ENCODE measurements around the gene RTKN2.

The RTKN2 gene

DNA sequence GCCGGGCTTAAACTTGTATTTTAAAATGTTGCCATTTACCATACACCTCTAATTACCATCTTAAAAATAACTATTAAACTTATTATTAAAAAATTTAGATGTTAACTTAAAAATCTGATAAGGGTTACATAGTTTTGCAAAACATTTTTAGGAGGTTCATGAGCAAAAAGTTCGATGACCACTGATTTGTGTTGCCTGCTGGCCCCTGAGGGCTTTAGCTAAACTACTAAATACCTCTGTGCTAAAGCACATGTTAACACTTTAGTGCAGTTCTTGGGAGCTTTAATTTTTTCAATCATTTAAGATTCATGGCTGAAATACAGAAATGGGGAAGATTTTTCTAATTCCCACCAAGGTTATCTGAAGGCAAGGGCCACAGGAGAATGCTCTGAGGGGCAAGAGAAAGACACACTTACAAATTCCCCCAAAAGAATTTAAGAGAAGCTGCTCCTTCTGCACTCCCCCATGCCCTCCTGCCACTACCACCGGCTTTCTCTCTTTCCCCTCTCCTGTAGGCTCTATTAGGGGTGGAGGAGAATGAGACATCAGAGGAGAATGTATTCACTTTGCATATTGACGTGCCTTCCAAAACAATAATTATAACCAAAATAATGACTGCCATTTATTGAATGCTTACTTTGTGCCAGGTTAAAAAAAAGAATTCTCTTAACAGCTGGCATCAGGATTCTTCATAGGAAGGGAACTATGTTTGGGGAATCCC lies 106.2 kb downstream of the RTKN2 start:
- Histone ChIP-seq H3K36me3 (ENCODE audit: control insufficient read depth, low read length) (no peaks in the 10 kb centered on the region; the same call in 1 of the 2 replicates), H3K4me2 (ENCODE audit: low read length) (no peak overlapping the region), H4K20me1 (ENCODE audit: control insufficient read depth, insufficient read depth, low read depth, low read length) (no peaks in the 10 kb centered on the region), H3K4me3 (ENCODE audit: low read length) (no peak overlapping the region), H3K27me3 (ENCODE audit: control insufficient read depth, low read length) (no peaks in the 10 kb centered on the region), H3K9me3 (ENCODE audit: control insufficient read depth, insufficient read depth, low read length) (no peaks in the 10 kb centered on the region), H3F3A (ENCODE audit: control insufficient read depth, insufficient read depth) (no peaks in the 10 kb centered on the region), H3K4me1 (ENCODE audit: control insufficient read depth, low read length) (peaks cover 24% of the 10 kb centered on the region), H3K27ac (ENCODE audit: low read depth, low read length) (no peak overlapping the region), H3K79me2 (ENCODE audit: control insufficient read depth, low read length) (no peaks in the 10 kb centered on the region), H3K9me2 (replicated peaks; ENCODE audit: control insufficient read depth, low read length) (no peaks in the 10 kb centered on the region)
- TF ChIP-seq, protein P1, sequence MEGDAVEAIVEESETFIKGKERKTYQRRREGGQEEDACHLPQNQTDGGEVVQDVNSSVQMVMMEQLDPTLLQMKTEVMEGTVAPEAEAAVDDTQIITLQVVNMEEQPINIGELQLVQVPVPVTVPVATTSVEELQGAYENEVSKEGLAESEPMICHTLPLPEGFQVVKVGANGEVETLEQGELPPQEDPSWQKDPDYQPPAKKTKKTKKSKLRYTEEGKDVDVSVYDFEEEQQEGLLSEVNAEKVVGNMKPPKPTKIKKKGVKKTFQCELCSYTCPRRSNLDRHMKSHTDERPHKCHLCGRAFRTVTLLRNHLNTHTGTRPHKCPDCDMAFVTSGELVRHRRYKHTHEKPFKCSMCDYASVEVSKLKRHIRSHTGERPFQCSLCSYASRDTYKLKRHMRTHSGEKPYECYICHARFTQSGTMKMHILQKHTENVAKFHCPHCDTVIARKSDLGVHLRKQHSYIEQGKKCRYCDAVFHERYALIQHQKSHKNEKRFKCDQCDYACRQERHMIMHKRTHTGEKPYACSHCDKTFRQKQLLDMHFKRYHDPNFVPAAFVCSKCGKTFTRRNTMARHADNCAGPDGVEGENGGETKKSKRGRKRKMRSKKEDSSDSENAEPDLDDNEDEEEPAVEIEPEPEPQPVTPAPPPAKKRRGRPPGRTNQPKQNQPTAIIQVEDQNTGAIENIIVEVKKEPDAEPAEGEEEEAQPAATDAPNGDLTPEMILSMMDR (IDR thresholded peaks at IDR 0.05; ENCODE audit: low read depth, low read length, poor library complexity, severe bottlenecking): no peak

DNA sequence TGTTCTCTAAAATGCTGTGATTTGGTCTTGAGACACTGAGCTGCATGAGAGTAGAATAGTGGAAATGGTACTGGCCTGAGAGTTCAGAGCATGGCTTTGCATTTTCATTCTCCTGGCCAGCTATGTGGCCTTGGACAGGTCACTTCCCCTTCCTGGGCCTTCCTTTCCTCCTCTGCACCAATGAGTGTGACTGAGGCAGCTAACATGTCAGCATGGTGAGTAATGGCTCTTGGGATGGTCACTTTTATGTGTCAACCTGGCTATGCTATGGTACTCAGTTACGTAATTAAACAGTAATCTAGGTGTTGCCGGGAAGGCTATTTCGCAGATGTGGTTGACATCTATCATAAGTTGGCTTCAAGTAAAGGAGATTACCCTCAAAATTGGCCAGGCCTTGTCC lies 109.3 kb downstream of the RTKN2 start:
- no peaks in the 10 kb centered on the region for H4K20me1 ChIP-seq (ENCODE audit: control insufficient read depth, insufficient read depth, low read depth, low read length)
- no peak overlapping the region for H3K4me3 ChIP-seq (ENCODE audit: low read length)
- no peak overlapping the region for H3K4me2 ChIP-seq (ENCODE audit: low read length)
- no peaks in the 10 kb centered on the region for H3K9me3 ChIP-seq (ENCODE audit: control insufficient read depth, insufficient read depth, low read length)
- peaks cover 13% of the 10 kb centered on the region for H3K4me1 ChIP-seq (ENCODE audit: control insufficient read depth, low read length)
- no peaks in the 10 kb centered on the region for H3K27me3 ChIP-seq (ENCODE audit: control insufficient read depth, low read length)
- no peak overlapping the region for H3K27ac ChIP-seq (ENCODE audit: low read depth, low read length)
- H3K36me3 ChIP-seq (ENCODE audit: control insufficient read depth, low read length): no peaks in the 10 kb centered on the region
- H3K9me2 ChIP-seq (replicated peaks; ENCODE audit: control insufficient read depth, low read length): no peaks in the 10 kb centered on the region
- no peak for TF ChIP-seq EZH2phosphoT487 (IDR thresholded peaks at IDR 0.05; ENCODE audit: borderline replicate concordance, low read length)
- TF ChIP-seq, protein P1 (IDR thresholded peaks at IDR 0.05; ENCODE audit: low read depth, low read length, poor library complexity, severe bottlenecking): no peak
- no peaks in the 10 kb centered on the region for H3K79me2 ChIP-seq (ENCODE audit: control insufficient read depth, low read length)
- no peaks in the 10 kb centered on the region for H3F3A ChIP-seq (ENCODE audit: control insufficient read depth, insufficient read depth)

DNA sequence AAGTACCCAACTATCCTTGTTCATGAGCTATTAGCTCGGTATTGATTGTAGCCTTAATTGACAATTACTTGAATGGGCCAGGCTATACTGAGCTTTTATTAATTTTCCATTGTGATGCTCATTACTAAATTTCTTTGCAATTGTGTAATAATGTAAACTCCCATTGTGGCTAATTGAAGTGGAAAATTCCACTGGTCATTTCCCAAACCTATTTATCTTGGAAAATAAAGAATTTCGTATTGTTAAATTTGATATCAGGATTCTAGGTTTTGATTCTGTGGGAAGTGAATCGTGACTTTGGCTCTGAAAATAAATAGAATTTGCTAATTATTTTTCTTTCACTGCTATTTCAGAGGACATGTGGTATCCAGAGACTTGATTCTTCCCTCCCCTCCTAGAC lies 111.0 kb downstream of the RTKN2 start:
- TF ChIP-seq, protein P1 (IDR thresholded peaks at IDR 0.05; ENCODE audit: low read depth, low read length, poor library complexity, severe bottlenecking): no peak
- no peak for TF ChIP-seq EZH2phosphoT487 (IDR thresholded peaks at IDR 0.05; ENCODE audit: borderline replicate concordance, low read length)
- H4K20me1 ChIP-seq (ENCODE audit: control insufficient read depth, insufficient read depth, low read depth, low read length): no peaks in the 10 kb centered on the region
- no peaks in the 10 kb centered on the region for H3K9me3 ChIP-seq (ENCODE audit: control insufficient read depth, insufficient read depth, low read length)
- no peaks in the 10 kb centered on the region for H3K27me3 ChIP-seq (ENCODE audit: control insufficient read depth, low read length)
- H3K4me1 ChIP-seq (ENCODE audit: control insufficient read depth, low read length): peaks cover 13% of the 10 kb centered on the region
- no peak overlapping the region for H3K4me2 ChIP-seq (ENCODE audit: low read length)
- no peaks in the 10 kb centered on the region for H3K9me2 ChIP-seq (replicated peaks; ENCODE audit: control insufficient read depth, low read length)
- H3K36me3 ChIP-seq (ENCODE audit: control insufficient read depth, low read length): no peaks in the 10 kb centered on the region
- no peak overlapping the region for H3K27ac ChIP-seq (ENCODE audit: low read depth, low read length)
- H3F3A ChIP-seq (ENCODE audit: control insufficient read depth, insufficient read depth): no peaks in the 10 kb centered on the region
- H3K4me3 ChIP-seq (ENCODE audit: low read length): no peak overlapping the region
- H3K79me2 ChIP-seq (ENCODE audit: control insufficient read depth, low read length): no peaks in the 10 kb centered on the region
